GM12873 (cell line): ENCODE measurements around the gene UBE2E1.

Experiments used
- CTCF ChIP-seq: IDR thresholded peaks from 2 replicates; pipeline ENCODE4 v1.5.1; 2012; ENCODE audit warnings: low read depth, mild to moderate bottlenecking, moderate library complexity, low read length, control low read depth; ENCODE audit not compliant: insufficient read depth; ENCODE audit errors: missing control alignments

The UBE2E1 gene

GRCh38 chr3:23781051-23781450 lies 24.7 kb upstream of the UBE2E1 start:
- TF ChIP-seq CTCF: no peak

- no peak for TF ChIP-seq CTCF
Measured at GRCh38 chr3:23781871-23782270, 23.9 kb upstream of the UBE2E1 start.

GRCh38 chr3:23785097-23785645 lies 20.6 kb upstream of the UBE2E1 start:
- no peak for TF ChIP-seq CTCF

- no peak for TF ChIP-seq CTCF
Measured at GRCh38 chr3:23785882-23786281, 19.9 kb upstream of the UBE2E1 start.

- no peak for TF ChIP-seq CTCF
Measured at GRCh38 chr3:23791678-23792077, 14.1 kb upstream of the UBE2E1 start.

GRCh38 chr3:23793528-23794134 lies 12.1 kb upstream of the UBE2E1 start:
- no peak for TF ChIP-seq CTCF

GRCh38 chr3:23795096-23795495 lies 10.7 kb upstream of the UBE2E1 start:
- TF ChIP-seq CTCF: no peak
